A549 (cell line): ENCODE measurements around the gene SYNPO2. TPM values are rescaled to one million over a fixed set of nuclear protein-coding genes. Genes with fewer than 3 reads are reported as not detected.
"Not testable (repeated sequence)": the region's sequence is repeated elsewhere in the genome, so short reads cannot be mapped to it uniquely, and the experiment has no call there.

Experiments
- ATAC-seq, 2 experiments: fragments of 200-7000 bp in 1 of 2; fragments of >200 bp in 1 of 2; cut with Nextera tagmentation in 1 of 2; cut with Tn5 transposase in 1 of 2; 3 replicates each; pipeline versions ENCODE4 v1.8.0 to v1.9.1; 2018 to 2020; ENCODE audit warnings: mild to moderate bottlenecking in 1 of 2, moderate library complexity in 1 of 2
- CTCF ChIA-PET: fragments of 300-600 bp; sonication (Branson Sonifier 250); formaldehyde crosslinking; extraction: SDS; loops from one replicate; lab custom pipeline; 2021; ENCODE audit warnings: antibody characterized with exemption, inconsistent platforms; lab: Yijun Ruan, JAX
- POLR2A ChIA-PET: fragments of 350-600 bp; formaldehyde crosslinking; extraction: SDS; loops from one replicate; lab custom pipeline; 2021; ENCODE audit warnings: antibody characterized with exemption, inconsistent platforms; lab: Yijun Ruan, JAX
- DNase-seq, 2 experiments: peaks; one replicate each; pipeline versions ENCODE4 v3.0.0 to v3.0.0-alpha.2; 2011 to 2016; ENCODE audit warnings: low read depth in 1 of 2, low spot score in 1 of 2
- FAIRE-seq: peaks from 2 replicates; lab custom pipeline; 2011; peaks lifted over from hg19 to GRCh38; lab: Jason Lieb, UNC
- H3K27ac ChIP-seq, 2 experiments: fragments of >200 bp; sonication (Bioruptor Twin); formaldehyde crosslinking; 3 replicates each; pipeline ENCODE4 v1.5.1; 2016 to 2017
- H3K4me1 ChIP-seq: fragments of >200 bp; sonication (Bioruptor Twin); formaldehyde crosslinking; 3 replicates; pipeline ENCODE4 v1.6.1; 2016
- H3K4me2 ChIP-seq: fragments of >200 bp; sonication (Bioruptor Twin); formaldehyde crosslinking; 3 replicates; pipeline ENCODE4 v1.6.1; 2016
- H3K4me3 ChIP-seq: fragments of >200 bp; sonication (Bioruptor Twin); formaldehyde crosslinking; 3 replicates; pipeline ENCODE4 v1.5.1; 2016
- H3K9me3 ChIP-seq: fragments of >200 bp; sonication (Bioruptor Twin); formaldehyde crosslinking; 3 replicates; pipeline ENCODE4 v1.6.1; 2016
- BHLHE40 ChIP-seq: IDR thresholded peaks from 2 replicates; pipeline ENCODE4 v1.6.1; 2012; ENCODE audit warnings: low read depth, low read length, inconsistent platforms
- CBX2 ChIP-seq: fragments of 200-600 bp; sonication (generic); IDR thresholded peaks from 2 replicates; pipeline ENCODE4 v1.6.1; 2016; ENCODE audit warnings: low read depth, mild to moderate bottlenecking, borderline replicate concordance
- CEBPB ChIP-seq, 2 experiments: fragments of >200 bp in 1 of 2; sonication (Bioruptor Twin) in 1 of 2; formaldehyde crosslinking in 1 of 2; IDR thresholded peaks; 2 replicates each; pipeline ENCODE4 v1.6.1; 2012 to 2016
- CHD2 ChIP-seq: fragments of 150-350 bp; IDR thresholded peaks from 2 replicates; pipeline ENCODE4 v1.6.1; 2014; ENCODE audit warnings: low read length; ENCODE audit not compliant: partially characterized antibody
- ESRRA ChIP-seq: fragments of 150-350 bp; IDR thresholded peaks from 2 replicates; pipeline ENCODE4 v1.6.1; 2014; ENCODE audit warnings: mild to moderate bottlenecking, low read length, borderline replicate concordance
- HEYL ChIP-seq: fragments of 250-450 bp; sonication (Bioruptor Pico); IDR thresholded peaks from 2 replicates; pipeline ENCODE4 v1.8.0; 2021; ENCODE audit warnings: mild to moderate bottlenecking, moderate library complexity
- HOXB5 ChIP-seq: fragments of 250-450 bp; sonication (Bioruptor Pico); IDR thresholded peaks from 2 replicates; pipeline ENCODE4 v1.5.0; 2020; ENCODE audit warnings: mild to moderate bottlenecking, moderate library complexity
- JUN ChIP-seq, 2 experiments: fragments of >200 bp; sonication (Bioruptor Twin); formaldehyde crosslinking; IDR thresholded peaks; 2 replicates in 1 of 2; 3 replicates in 1 of 2; pipeline ENCODE4 v1.6.1; 2016 to 2017
- JUNB ChIP-seq: fragments of >200 bp; sonication (Bioruptor Twin); formaldehyde crosslinking; IDR thresholded peaks from 2 replicates; pipeline ENCODE4 v1.6.1; 2016
- KDM5A ChIP-seq: fragments of 200-600 bp; sonication (generic); IDR thresholded peaks from 2 replicates; pipeline ENCODE4 v1.6.1; 2016; ENCODE audit warnings: antibody characterized with exemption, mild to moderate bottlenecking
- MAFK ChIP-seq: fragments of 450-650 bp; IDR thresholded peaks from 2 replicates; pipeline ENCODE4 v1.6.1; 2014; ENCODE audit not compliant: partially characterized antibody
- MAZ ChIP-seq: fragments of 150-350 bp; IDR thresholded peaks from 2 replicates; pipeline ENCODE4 v1.6.1; 2014; ENCODE audit warnings: antibody characterized with exemption, low read depth, low read length, borderline replicate concordance
- NFE2L2 ChIP-seq: fragments of 150-350 bp; conservative IDR thresholded peaks from 2 replicates; pipeline ENCODE4 v1.6.1; 2014; ENCODE audit warnings: low read length
- NR3C1 ChIP-seq: fragments of >200 bp; sonication (Bioruptor Twin); formaldehyde crosslinking; IDR thresholded peaks from 3 replicates; pipeline ENCODE4 v1.6.1; 2017
- POLR2A ChIP-seq: IDR thresholded peaks from 2 replicates; pipeline ENCODE4 v1.6.1; 2012; ENCODE audit warnings: mild to moderate bottlenecking, low read length
- RARB ChIP-seq: fragments of 250-450 bp; sonication (Bioruptor Pico); IDR thresholded peaks from 2 replicates; pipeline ENCODE4 v1.8.0; 2021; ENCODE audit warnings: mild to moderate bottlenecking, moderate library complexity
- REST ChIP-seq: fragments of 200-600 bp; sonication (generic); IDR thresholded peaks from 2 replicates; pipeline ENCODE4 v1.6.1; 2016; ENCODE audit warnings: antibody characterized with exemption, mild to moderate bottlenecking, moderate library complexity
- RFX5 ChIP-seq: fragments of 450-650 bp; IDR thresholded peaks from 2 replicates; pipeline ENCODE4 v1.7.1; 2014; ENCODE audit warnings: antibody characterized with exemption, mild to moderate bottlenecking, moderate library complexity
- RNF2 ChIP-seq: fragments of 200-600 bp; sonication (generic); IDR thresholded peaks from 2 replicates; pipeline ENCODE4 v1.6.1; 2016; ENCODE audit warnings: low read depth, mild to moderate bottlenecking, antibody characterized with exemption, moderate library complexity, borderline replicate concordance
- SREBF2 ChIP-seq: fragments of 450-650 bp; IDR thresholded peaks from 2 replicates; pipeline ENCODE4 v1.6.1; 2014; ENCODE audit warnings: mild to moderate bottlenecking, moderate library complexity
- USF2 ChIP-seq: fragments of 450-650 bp; IDR thresholded peaks from 2 replicates; pipeline ENCODE4 v1.6.1; 2014; ENCODE audit warnings: antibody characterized with exemption
- ZC3H11A ChIP-seq: fragments of 450-650 bp; IDR thresholded peaks from 2 replicates; pipeline ENCODE4 v1.6.1; 2014; ENCODE audit warnings: antibody characterized with exemption, mild to moderate bottlenecking
- ZNF302 ChIP-seq: fragments of 250-450 bp; sonication (Bioruptor Pico); IDR thresholded peaks from 2 replicates; pipeline ENCODE4 v1.9.0; 2021; ENCODE audit warnings: inconsistent platforms, mild to moderate bottlenecking, moderate library complexity
- WGBS: methylation state at CpG from one replicate; pipeline ENCODE4 v1.1.6; 2017; ENCODE audit errors: missing lambda C conversion rate; 5-methylcytosine and 5-hydroxymethylcytosine counted together
- polyA plus RNA-seq, 4 experiments: library from polyadenylated mRNA; depleted of rRNA in 3 of 4; stranded (reverse); fragments of >200 nt; fragmentation: RNase III in 1 of 4; extraction: RNeasy Plus Mini Kit Qiagen cat#74134 plus additional on column Dnase treatment in 1 of 4; gene quantifications; 2 replicates in 3 of 4; 3 replicates in 1 of 4; pipeline ENCODE4 v1.2.3, GENCODE V29; 2011 to 2017
- TF ChIP-seq, protein P1 (sequence below): IDR thresholded peaks from 2 replicates; pipeline ENCODE4 v1.6.1; 2012; ENCODE audit warnings: low read depth, borderline replicate concordance
- TF ChIP-seq, protein P2 (sequence below): fragments of >200 bp; sonication (Bioruptor Twin); formaldehyde crosslinking; IDR thresholded peaks from 2 replicates; pipeline ENCODE4 v1.6.1; 2016
- TF ChIP-seq, protein P3 (sequence below): fragments of 150-350 bp; IDR thresholded peaks from 2 replicates; pipeline ENCODE4 v1.6.1; 2014; ENCODE audit warnings: low read depth, mild to moderate bottlenecking, low read length

SYNPO2 gene
- polyA plus RNA-seq, 2 of the 4 experiments (the other 2 are of a cell fraction) = 2.5 to 8.8 TPM

DNA sequence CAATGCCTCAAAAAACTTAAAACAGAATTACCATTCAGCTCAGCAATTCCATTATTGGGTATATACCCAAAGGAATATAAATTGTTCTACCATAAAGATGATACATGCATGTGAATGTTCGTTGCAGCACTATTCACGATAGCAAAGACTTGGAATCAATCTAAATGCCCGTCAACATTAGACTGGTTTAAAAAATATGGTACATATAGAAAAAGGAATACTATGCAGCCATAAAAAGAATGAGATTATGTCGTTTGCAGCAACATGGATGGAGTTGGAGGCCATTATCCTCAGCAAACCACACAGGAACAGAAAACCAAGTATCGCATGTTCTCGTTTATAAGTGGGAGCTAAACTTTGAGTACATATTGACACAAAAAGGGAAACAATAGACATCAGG lies 10.9 kb upstream of the SYNPO2 start:
- TF ChIP-seq HOXB5 (CRISPR knock-in tag) = no peak
- no peak for TF ChIP-seq MAZ
- TF ChIP-seq RNF2 = no peak
- no peak for TF ChIP-seq USF2
- no peak for TF ChIP-seq BHLHE40
- TF ChIP-seq RARB (CRISPR knock-in tag) = no peak
- no peak for TF ChIP-seq CBX2
- TF ChIP-seq JUNB = no peak
- no peak for TF ChIP-seq KDM5A
- TF ChIP-seq NFE2L2 = no peak
- TF ChIP-seq ZNF302 (CRISPR knock-in tag) = no peak
- no peak for TF ChIP-seq CHD2
- TF ChIP-seq, protein P1, sequence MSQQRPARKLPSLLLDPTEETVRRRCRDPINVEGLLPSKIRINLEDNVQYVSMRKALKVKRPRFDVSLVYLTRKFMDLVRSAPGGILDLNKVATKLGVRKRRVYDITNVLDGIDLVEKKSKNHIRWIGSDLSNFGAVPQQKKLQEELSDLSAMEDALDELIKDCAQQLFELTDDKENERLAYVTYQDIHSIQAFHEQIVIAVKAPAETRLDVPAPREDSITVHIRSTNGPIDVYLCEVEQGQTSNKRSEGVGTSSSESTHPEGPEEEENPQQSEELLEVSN = no peak
- no peak for TF ChIP-seq RFX5
- TF ChIP-seq NR3C1 = no peak
- no peak for TF ChIP-seq JUN (IDR thresholded peaks at IDR 0.05)
- TF ChIP-seq, protein P2, sequence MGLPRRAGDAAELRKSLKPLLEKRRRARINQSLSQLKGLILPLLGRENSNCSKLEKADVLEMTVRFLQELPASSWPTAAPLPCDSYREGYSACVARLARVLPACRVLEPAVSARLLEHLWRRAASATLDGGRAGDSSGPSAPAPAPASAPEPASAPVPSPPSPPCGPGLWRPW = no peak
- TF ChIP-seq, protein P3, sequence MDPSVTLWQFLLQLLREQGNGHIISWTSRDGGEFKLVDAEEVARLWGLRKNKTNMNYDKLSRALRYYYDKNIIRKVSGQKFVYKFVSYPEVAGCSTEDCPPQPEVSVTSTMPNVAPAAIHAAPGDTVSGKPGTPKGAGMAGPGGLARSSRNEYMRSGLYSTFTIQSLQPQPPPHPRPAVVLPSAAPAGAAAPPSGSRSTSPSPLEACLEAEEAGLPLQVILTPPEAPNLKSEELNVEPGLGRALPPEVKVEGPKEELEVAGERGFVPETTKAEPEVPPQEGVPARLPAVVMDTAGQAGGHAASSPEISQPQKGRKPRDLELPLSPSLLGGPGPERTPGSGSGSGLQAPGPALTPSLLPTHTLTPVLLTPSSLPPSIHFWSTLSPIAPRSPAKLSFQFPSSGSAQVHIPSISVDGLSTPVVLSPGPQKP = no peak
- WGBS = 48% methylated on average over 6 of the region's 6 CpGs
- Histone ChIP-seq H3K4me3 (no peak overlapping the region), H3K27ac (no peak overlapping the region), H3K4me2 (no peak overlapping the region), H3K4me1 (no peaks in the 10 kb centered on the region), H3K9me3 (no peaks in the 10 kb centered on the region)
- POLR2A ChIA-PET = interaction anchor here (0.6 kb wide), 1 partner anchor 20 kb away, joined by 3 read pairs; no protein-coding TSS in a partner anchor
- DNase-seq = no peak
- CTCF ChIA-PET = interaction anchor here (0.6 kb wide), 1 partner anchor 31 kb away, joined by 3 read pairs; no protein-coding TSS in a partner anchor
- no peak for ATAC-seq
- FAIRE-seq = no peak

- WGBS = 87% methylated on average over 9 of the region's 9 CpGs
- TF ChIP-seq MAFK = peak; percentile 38
- POLR2A ChIA-PET, H3K27ac ChIP-seq, FAIRE-seq, DNase-seq, H3K4me2 ChIP-seq, H3K4me1 ChIP-seq, H3K4me3 ChIP-seq, H3K9me3 ChIP-seq, ATAC-seq: not testable (repeated sequence)
- CTCF ChIA-PET = interaction anchor here (1.2 kb wide), 1 partner anchor 66 kb away, joined by 3 read pairs; no protein-coding TSS in a partner anchor
These were observed 10.1 kb upstream of the SYNPO2 start for GRCh38 chr4:118878507-118878906.

- ChIA-PET POLR2A (no interaction called here), CTCF (interaction anchor here (1.2 kb wide), 1 partner anchor 67 kb away, joined by 3 read pairs; no protein-coding TSS in a partner anchor)
- H3K9me3 ChIP-seq = no peaks in the 10 kb centered on the region
- DNase-seq (no peak), FAIRE-seq (no peak), ATAC-seq (no peak)
- no peaks in the 10 kb centered on the region for H3K4me1 ChIP-seq
- no peak overlapping the region for H3K27ac ChIP-seq
- no peak for TF ChIP-seq POLR2A
- no peak for TF ChIP-seq REST
- no peak for TF ChIP-seq ESRRA
- no peak for TF ChIP-seq JUN (IDR thresholded peaks at IDR 0.05)
- TF ChIP-seq SREBF2 = no peak
- no peak for TF ChIP-seq CHD2
- TF ChIP-seq CEBPB (IDR thresholded peaks at IDR 0.05) = no peak
- TF ChIP-seq RFX5 = no peak
- TF ChIP-seq MAZ = no peak
- TF ChIP-seq HEYL (CRISPR knock-in tag) = no peak
- TF ChIP-seq, protein P2 = no peak
- TF ChIP-seq ZC3H11A = no peak
- 66% methylated on average over 7 of the region's 7 CpGs for WGBS
- H3K4me3 ChIP-seq = no peak overlapping the region
- H3K4me2 ChIP-seq = no peak overlapping the region
These were observed 9.2 kb upstream of the SYNPO2 start for GRCh38 chr4:118879409-118879808.
